GM12865 (cell line): ENCODE results near the gene TARS1.

Experiments used
- DNase-seq: peaks from one replicate; pipeline ENCODE4 v3.0.0; 2010; ENCODE audit warnings: low read depth
- H3K4me3 ChIP-seq: 2 replicates; pipeline ENCODE4 v1.5.1; 2011; ENCODE audit warnings: mild to moderate bottlenecking, low read depth, low read length, control low read depth
- TF ChIP-seq, protein P1 (sequence below): IDR thresholded peaks from 2 replicates; pipeline ENCODE4 v1.5.1; 2011; ENCODE audit warnings: low read length, control low read depth, low read depth, inconsistent platforms; ENCODE audit not compliant: insufficient read depth; ENCODE audit errors: missing control alignments

Gene TARS1

DNA sequence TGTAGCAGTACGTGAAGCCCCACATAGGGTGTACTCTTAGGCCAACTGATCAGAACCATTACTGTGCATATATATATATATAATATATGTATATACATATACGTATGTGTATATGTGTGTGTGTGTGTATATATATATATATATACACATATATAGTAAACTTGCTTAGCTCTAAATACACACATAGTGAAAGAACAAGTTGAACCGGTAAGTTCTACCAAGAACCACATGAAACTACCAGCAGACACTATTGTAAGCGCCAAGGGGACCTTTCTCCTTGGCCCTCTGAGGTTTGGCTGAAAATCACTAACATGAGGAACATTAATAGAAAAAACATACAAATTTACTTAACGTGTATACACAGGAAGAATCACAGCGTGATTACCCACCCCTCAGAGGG is 1.8 kb upstream of the TARS1 start:
- DNase-seq: peak; percentile 7
- peak overlapping the region; percentile 78 for H3K4me3 ChIP-seq
- TF ChIP-seq, protein P1, sequence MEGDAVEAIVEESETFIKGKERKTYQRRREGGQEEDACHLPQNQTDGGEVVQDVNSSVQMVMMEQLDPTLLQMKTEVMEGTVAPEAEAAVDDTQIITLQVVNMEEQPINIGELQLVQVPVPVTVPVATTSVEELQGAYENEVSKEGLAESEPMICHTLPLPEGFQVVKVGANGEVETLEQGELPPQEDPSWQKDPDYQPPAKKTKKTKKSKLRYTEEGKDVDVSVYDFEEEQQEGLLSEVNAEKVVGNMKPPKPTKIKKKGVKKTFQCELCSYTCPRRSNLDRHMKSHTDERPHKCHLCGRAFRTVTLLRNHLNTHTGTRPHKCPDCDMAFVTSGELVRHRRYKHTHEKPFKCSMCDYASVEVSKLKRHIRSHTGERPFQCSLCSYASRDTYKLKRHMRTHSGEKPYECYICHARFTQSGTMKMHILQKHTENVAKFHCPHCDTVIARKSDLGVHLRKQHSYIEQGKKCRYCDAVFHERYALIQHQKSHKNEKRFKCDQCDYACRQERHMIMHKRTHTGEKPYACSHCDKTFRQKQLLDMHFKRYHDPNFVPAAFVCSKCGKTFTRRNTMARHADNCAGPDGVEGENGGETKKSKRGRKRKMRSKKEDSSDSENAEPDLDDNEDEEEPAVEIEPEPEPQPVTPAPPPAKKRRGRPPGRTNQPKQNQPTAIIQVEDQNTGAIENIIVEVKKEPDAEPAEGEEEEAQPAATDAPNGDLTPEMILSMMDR: no peak

DNA sequence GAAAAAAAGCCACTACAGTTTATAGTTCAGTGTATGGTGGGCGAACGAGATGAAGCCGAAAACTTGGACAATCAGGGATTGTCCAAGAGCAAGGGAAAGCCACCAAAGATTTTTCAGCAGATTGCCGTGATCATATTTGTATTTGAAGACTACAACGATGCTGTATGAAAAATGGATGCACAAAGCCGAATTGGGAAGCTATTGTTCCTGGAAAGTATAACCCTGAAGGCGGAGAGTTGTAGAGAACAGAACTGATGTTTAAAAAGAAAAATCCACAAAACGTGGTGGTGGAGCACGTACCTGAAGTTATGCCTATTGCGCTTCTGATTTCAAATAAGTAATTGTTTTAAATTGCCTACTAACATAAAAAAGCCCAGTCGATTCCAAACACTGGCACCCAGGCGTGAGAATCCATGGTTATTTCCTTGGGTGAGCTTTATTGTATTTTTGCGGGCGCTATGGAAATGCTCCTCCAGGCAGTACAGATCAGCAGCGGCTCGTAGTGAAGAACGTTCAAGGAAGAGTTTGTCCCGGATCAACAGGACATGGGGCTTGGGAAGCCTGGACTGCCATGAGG is 772 bp upstream of the TARS1 start:
- TF ChIP-seq, protein P1: no peak
- peak; percentile 15 for DNase-seq
- H3K4me3 ChIP-seq: peak overlapping the region; percentile 78

DNA sequence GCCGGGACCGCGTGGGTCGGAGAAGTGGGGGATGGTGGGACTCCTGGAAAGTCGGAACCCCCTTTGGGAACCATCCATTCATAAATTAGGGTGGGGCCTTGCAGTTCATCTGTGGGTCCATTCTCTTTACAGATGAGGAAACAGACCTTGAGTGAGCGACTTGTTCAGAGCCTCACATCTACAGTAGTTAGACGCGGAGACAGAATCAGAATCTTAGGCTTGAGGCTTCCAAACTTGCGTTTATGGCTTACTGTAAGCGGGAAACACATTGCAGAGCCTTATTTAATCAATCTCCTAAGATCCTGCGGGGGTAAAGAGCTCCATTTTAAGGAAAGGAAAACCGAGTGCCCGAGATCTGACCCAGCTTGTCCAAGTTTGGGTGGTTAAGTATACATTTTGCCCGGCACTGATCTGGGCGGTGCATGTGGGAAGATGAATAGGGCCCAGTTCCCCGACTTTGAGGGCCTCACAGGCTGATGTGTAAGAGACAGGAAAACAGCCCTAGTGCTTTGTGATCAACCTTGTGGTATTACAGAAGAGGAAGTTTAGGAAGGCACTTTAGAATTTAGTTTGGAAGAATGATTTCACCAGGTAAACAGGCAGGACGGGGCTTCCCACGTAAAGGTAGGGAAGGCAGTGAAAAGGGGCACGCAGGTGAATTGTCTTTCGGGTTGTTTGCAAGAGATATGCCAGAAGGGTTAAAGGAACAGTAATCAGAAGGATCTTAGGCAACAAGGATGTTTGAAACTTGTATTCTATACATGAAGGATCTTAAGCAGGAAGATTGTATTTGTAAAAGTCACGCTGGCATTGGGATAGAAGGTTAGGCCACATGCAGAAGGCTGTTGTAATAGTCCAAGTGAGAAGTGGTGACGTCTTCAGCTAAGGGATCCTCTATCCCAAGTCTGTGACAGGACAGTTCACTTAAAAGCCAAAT is 744 bp downstream of the TARS1 start:
- TF ChIP-seq, protein P1: no peak
- peak overlapping the region; percentile 76 for H3K4me3 ChIP-seq
- peak; percentile 51 for DNase-seq

DNA sequence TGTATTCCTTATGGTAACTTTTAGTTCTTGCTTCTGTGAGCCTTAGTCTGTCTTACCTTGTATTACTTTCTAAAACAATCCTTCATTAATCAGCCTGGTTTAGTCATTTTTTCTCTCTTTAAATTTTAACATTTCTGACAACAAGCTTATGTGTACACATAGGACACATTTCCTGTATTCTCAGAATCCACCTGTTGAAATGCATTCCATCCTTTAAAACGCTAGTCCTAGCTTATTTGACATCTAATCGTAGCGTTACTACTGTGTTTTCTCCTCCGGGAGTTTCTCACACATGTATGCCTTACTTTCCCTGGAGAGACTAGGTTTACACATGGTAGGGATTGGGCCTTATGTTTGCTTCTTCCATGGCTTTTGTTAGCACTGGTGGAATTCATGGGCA is 3.8 kb downstream of the TARS1 start:
- H3K4me3 ChIP-seq: no peak overlapping the region
- no peak for DNase-seq
- TF ChIP-seq, protein P1: no peak

DNA sequence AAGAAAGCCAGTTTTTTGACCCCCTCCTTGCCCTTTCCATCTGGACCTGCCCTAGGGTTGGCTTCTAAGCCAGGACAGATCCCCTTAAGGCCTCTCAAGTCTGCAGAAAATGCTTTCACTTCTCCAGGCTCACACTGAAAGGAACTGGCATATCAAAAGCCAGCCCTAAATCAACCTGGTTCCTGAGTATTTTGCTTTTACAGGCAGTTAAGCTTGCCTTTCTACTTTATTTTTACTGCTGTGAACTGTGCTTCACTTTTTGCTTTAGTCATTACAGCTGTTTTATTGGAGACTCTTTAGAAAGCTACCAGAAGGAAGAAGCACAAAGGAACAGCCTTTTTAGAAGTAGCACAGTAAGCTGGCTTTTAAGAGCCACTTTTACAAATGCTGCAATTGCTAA is 5.0 kb downstream of the TARS1 start:
- DNase-seq: no peak
- no peak overlapping the region for H3K4me3 ChIP-seq
- TF ChIP-seq, protein P1: no peak

DNA sequence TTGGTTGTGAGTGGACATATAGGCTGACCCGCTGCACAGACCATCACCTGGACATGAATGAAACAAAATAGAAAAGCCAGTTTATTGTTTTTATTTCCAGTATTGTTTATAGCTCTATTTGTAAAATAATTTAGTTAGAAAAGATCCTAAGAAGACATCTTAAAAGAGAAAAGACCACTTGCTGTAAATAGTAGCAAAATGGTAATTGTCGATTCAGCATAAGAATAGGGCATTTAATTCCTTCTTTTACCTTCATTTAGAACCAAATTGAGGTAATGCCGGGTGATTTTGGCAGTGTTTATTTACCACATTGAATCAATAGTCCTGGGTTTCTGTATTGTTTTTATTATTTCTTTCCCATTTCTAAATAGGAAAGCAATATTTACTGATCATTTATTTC is 7.4 kb downstream of the TARS1 start:
- H3K4me3 ChIP-seq: no peak overlapping the region
- TF ChIP-seq, protein P1: no peak
- DNase-seq: no peak
